HG02970 (cell line): ENCODE data around the gene MFSD12.
"Not testable (repeated sequence)": the region's sequence is repeated elsewhere in the genome, so short reads cannot be mapped to it uniquely, and the experiment has no call there.

ENCODE experiments used
- ATAC-seq: cut with Tn5 transposase; IDR thresholded peaks from one replicate; pipeline ENCODE4 v1.9.1; 2021; ENCODE audit warnings: mild to moderate bottlenecking, moderate library complexity, moderate number of reproducible peaks; ENCODE audit not compliant: unreplicated experiment, low FRiP score

The MFSD12 gene

GRCh38 chr19:3538965-3539755, 18.2 kb downstream of the MFSD12 start, which contains the start of gene TEKTIP1:
Gene TEKTIP1, plus strand, starts transcription at chr19:3539174. Its CDS starts 4 bp downstream, at chr19:3539178.
- ATAC-seq: no peak

- no peak for ATAC-seq
These were observed 19.0 kb downstream of the MFSD12 start for GRCh38 chr19:3538258-3538929.

GRCh38 chr19:3537438-3538240, 19.7 kb downstream of the MFSD12 start:
- no peak for ATAC-seq

- ATAC-seq: no peak
These were observed 20.3 kb downstream of the MFSD12 start for GRCh38 chr19:3537101-3537437.

GRCh38 chr19:3536429-3537100, 20.8 kb downstream of the MFSD12 start:
- ATAC-seq: no peak

GRCh38 chr19:3535981-3536380, 21.4 kb downstream of the MFSD12 start:
- no peak for ATAC-seq

- no peak for ATAC-seq
These were observed 21.8 kb downstream of the MFSD12 start for GRCh38 chr19:3535563-3535965.

- no peak for ATAC-seq
These were observed 22.2 kb downstream of the MFSD12 start for GRCh38 chr19:3535235-3535535.

GRCh38 chr19:3534375-3535234, 22.8 kb downstream of the MFSD12 start:
- ATAC-seq: no peak

- no peak for ATAC-seq
These were observed 23.7 kb downstream of the MFSD12 start for GRCh38 chr19:3533563-3534216.

- no peak for ATAC-seq
These were observed 24.4 kb downstream of the MFSD12 start for GRCh38 chr19:3533033-3533432.

GRCh38 chr19:3532154-3532786, 25.1 kb downstream of the MFSD12 start:
- no peak for ATAC-seq

GRCh38 chr19:3531716-3532115, 25.7 kb downstream of the MFSD12 start:
- ATAC-seq: no peak

- ATAC-seq: no peak
These were observed 27.0 kb downstream of the MFSD12 start for GRCh38 chr19:3530389-3530788.

GRCh38 chr19:3529299-3529698, 28.1 kb downstream of the MFSD12 start:
- ATAC-seq: not testable (repeated sequence)

GRCh38 chr19:3528539-3529211, 28.7 kb downstream of the MFSD12 start:
- no peak for ATAC-seq

GRCh38 chr19:3528080-3528479, 29.3 kb downstream of the MFSD12 start:
- no peak for ATAC-seq

- no peak for ATAC-seq
These were observed 30.0 kb downstream of the MFSD12 start for GRCh38 chr19:3527238-3527910.
